Lower leg skin (tissue), 4 donors: Measurements from ENCODE around the gene DIP2B. TPM values are rescaled to one million over a fixed set of nuclear protein-coding genes. Genes with fewer than 3 reads are reported as not detected.
"Not testable (repeated sequence)": the region's sequence is repeated elsewhere in the genome, so short reads cannot be mapped to it uniquely, and the experiment has no call there.

Experiments used
- DNase-seq, 2 donors: peaks; one replicate each; pipeline ENCODE4 v3.0.0-alpha.2; 2019; ENCODE audit warnings: low spot score in 2 of 2
- H3K4me3 ChIP-seq: fragments of 200-600 bp; sonication (generic); 2 replicates; pipeline ENCODE4 v1.5.1; 2017; ENCODE audit warnings: mild to moderate bottlenecking, low read depth; ENCODE audit not compliant: poor library complexity, severe bottlenecking
- CTCF ChIP-seq, 3 donors: fragments of 450-650 bp; IDR thresholded peaks; one replicate each; pipeline ENCODE4 v1.5.1; 2016; ENCODE audit warnings: antibody characterized with exemption in 3 of 3, mild to moderate bottlenecking in 3 of 3, moderate library complexity in 2 of 3
- POLR2A ChIP-seq, 2 donors: fragments of 450-650 bp; IDR thresholded peaks; one replicate each; pipeline ENCODE4 v1.6.1; 2016 to 2017; ENCODE audit warnings: antibody characterized with exemption in 2 of 2, mild to moderate bottlenecking in 1 of 2, moderate library complexity in 1 of 2
- WGBS, 2 donors: methylation state at CpG; one replicate each; pipeline ENCODE4 v1.1.5; 2018; 5-methylcytosine and 5-hydroxymethylcytosine counted together
- intact Hi-C: fragments of 100-400 bp; cut with DNase I; formaldehyde crosslinking; loops from one replicate; pipeline ENCODE4 v1.15.0; 2023; ENCODE audit warnings: low total_unique reads
- total RNA-seq, 4 donors: library from RNA; depleted of rRNA; stranded (reverse); fragments of >200 nt; gene quantifications; one replicate each; pipeline ENCODE4 v1.1.0, GENCODE V29; 2016

The DIP2B gene
- total RNA-seq, 4 donors from 2014 or later = 56.9 to 104 (median 68.6) TPM

GRCh38 chr12:50517421-50518048 lies 12.8 kb downstream of the DIP2B start:
- no peak for DNase-seq
- intact Hi-C loops = no loop called here
- TF ChIP-seq CTCF (IDR thresholded peaks at IDR 0.05) = no peak
- no peak for TF ChIP-seq POLR2A (IDR thresholded peaks at IDR 0.05)
- H3K4me3 ChIP-seq = no peak overlapping the region
- WGBS, 2 donors = 35 to 48% methylated on average over 3 of the region's 3 CpGs

- TF ChIP-seq POLR2A (IDR thresholded peaks at IDR 0.05) (no peak), CTCF (IDR thresholded peaks at IDR 0.05) (no peak)
- intact Hi-C loops = no loop called here
- H3K4me3 ChIP-seq = no peak overlapping the region
- WGBS, 2 donors = 87% methylated on average over 11 of the region's 11 CpGs
- no peak for DNase-seq
Observed at GRCh38 chr12:50518090-50518489, 13.3 kb downstream of the DIP2B start.

GRCh38 chr12:50519353-50519752 lies 14.6 kb downstream of the DIP2B start:
- intact Hi-C loops = no loop called here
- TF ChIP-seq CTCF (IDR thresholded peaks at IDR 0.05) = no peak
- no peak for TF ChIP-seq POLR2A (IDR thresholded peaks at IDR 0.05)
- no peak overlapping the region for H3K4me3 ChIP-seq
- no peak for DNase-seq
- 80 to 87% methylated on average over 1 of the region's 1 CpG for WGBS, 2 donors

GRCh38 chr12:50520416-50521207 lies 15.8 kb downstream of the DIP2B start:
- WGBS, 2 donors = 58 to 64% methylated on average over 8 of the region's 8 CpGs
- no peak for TF ChIP-seq CTCF (IDR thresholded peaks at IDR 0.05)
- no peak for TF ChIP-seq POLR2A (IDR thresholded peaks at IDR 0.05)
- H3K4me3 ChIP-seq = no peak overlapping the region
- intact Hi-C loops = no loop called here
- no peak for DNase-seq

- WGBS, 2 donors = 98% methylated on average over 4 of the region's 4 CpGs
- intact Hi-C loops, DNase-seq, H3K4me3 ChIP-seq: not testable (repeated sequence)
Observed at GRCh38 chr12:50521781-50522180, 17.0 kb downstream of the DIP2B start.

GRCh38 chr12:50523772-50524171 lies 19.0 kb downstream of the DIP2B start:
- WGBS, 2 donors = 96 to 100% methylated on average over 1 of the region's 1 CpG
- no peak overlapping the region for H3K4me3 ChIP-seq
- no peak for TF ChIP-seq CTCF (IDR thresholded peaks at IDR 0.05)
- no peak for TF ChIP-seq POLR2A (IDR thresholded peaks at IDR 0.05)
- intact Hi-C loops = no loop called here
- no peak for DNase-seq
